Prostate gland (tissue), 2 donors: Measurements from ENCODE around the gene BAG1. TPM values are rescaled to one million over a fixed set of nuclear protein-coding genes. Genes with fewer than 3 reads are reported as not detected.

ENCODE experiments used
- DNase-seq: peaks from one replicate; pipeline ENCODE4 v3.0.0-alpha.2; 2019; ENCODE audit warnings: low spot score
- H3K27ac ChIP-seq, 2 donors: fragments of 200-600 bp; sonication (generic); 2 replicates each; pipeline ENCODE4 v1.5.1; 2017 to 2019
- H3K27me3 ChIP-seq: fragments of 200-600 bp; sonication (generic); replicated peaks from 2 replicates; pipeline ENCODE4 v1.5.1; 2019; ENCODE audit not compliant: insufficient read depth
- H3K36me3 ChIP-seq, 2 donors: fragments of 200-600 bp; sonication (generic); 1 replicate in 1 of 2; 2 replicates in 1 of 2; pipeline versions ENCODE4 v1.5.1 to v1.8.1; 2017 to 2019
- H3K4me1 ChIP-seq: fragments of 200-600 bp; sonication (generic); replicated peaks from 2 replicates; pipeline ENCODE4 v1.5.1; 2019
- H3K4me3 ChIP-seq, 2 donors: fragments of 200-600 bp; sonication (generic); 2 replicates each; pipeline ENCODE4 v1.5.1; 2017 to 2019
- H3K9me3 ChIP-seq: fragments of 200-600 bp; sonication (generic); 2 replicates; pipeline ENCODE4 v1.5.1; 2017
- POLR2A ChIP-seq: fragments of 450-650 bp; IDR thresholded peaks from one replicate; pipeline ENCODE4 v1.6.1; 2016; ENCODE audit warnings: antibody characterized with exemption, mild to moderate bottlenecking
- POLR2AphosphoS5 ChIP-seq: sonication (generic); formaldehyde crosslinking; IDR thresholded peaks from one replicate; pipeline ENCODE4 v1.6.1; 2017; ENCODE audit warnings: antibody characterized with exemption
- WGBS: methylation state at CpG from one replicate; pipeline ENCODE4 v1.1.5; 2018; 5-methylcytosine and 5-hydroxymethylcytosine counted together
- intact Hi-C: fragments of 100-400 bp; cut with DNase I; formaldehyde crosslinking; loops from one replicate; pipeline ENCODE4 v1.14.2; 2022
- total RNA-seq, 2 donors: library from RNA; depleted of rRNA; stranded (reverse); fragments of >200 nt; gene quantifications; one replicate each; pipeline ENCODE4 v1.1.0, GENCODE V29; 2016
- TF ChIP-seq, protein P1 (sequence below), 4 experiments: fragments of 200-600 bp in 2 of 4; fragments of 450-650 bp in 2 of 4; sonication (generic) in 2 of 4; IDR thresholded peaks; 1 replicate in 3 of 4; 2 replicates in 1 of 4; pipeline ENCODE4 v1.5.1; 2016 to 2019; ENCODE audit warnings: antibody characterized with exemption in 4 of 4, mild to moderate bottlenecking in 2 of 4, moderate library complexity in 2 of 4

Gene BAG1
- total RNA-seq, 2 donors from 2014 or later: 94.9 to 112 TPM

GRCh38 chr9:33306037-33306436, 41.5 kb upstream of the BAG1 start:
- Histone ChIP-seq H3K4me3 (no peak overlapping the region), H3K36me3 (peaks cover 9 to 12% of the 10 kb centered on the region in 2 donors), H3K9me3 (no peaks in the 10 kb centered on the region), H3K27me3 (no peaks in the 10 kb centered on the region), H3K27ac (no peak overlapping the region), H3K4me1 (no peaks in the 10 kb centered on the region)
- no peak for DNase-seq
- intact Hi-C loops: no loop called here
- TF ChIP-seq POLR2AphosphoS5: no peak
- TF ChIP-seq, protein P1, sequence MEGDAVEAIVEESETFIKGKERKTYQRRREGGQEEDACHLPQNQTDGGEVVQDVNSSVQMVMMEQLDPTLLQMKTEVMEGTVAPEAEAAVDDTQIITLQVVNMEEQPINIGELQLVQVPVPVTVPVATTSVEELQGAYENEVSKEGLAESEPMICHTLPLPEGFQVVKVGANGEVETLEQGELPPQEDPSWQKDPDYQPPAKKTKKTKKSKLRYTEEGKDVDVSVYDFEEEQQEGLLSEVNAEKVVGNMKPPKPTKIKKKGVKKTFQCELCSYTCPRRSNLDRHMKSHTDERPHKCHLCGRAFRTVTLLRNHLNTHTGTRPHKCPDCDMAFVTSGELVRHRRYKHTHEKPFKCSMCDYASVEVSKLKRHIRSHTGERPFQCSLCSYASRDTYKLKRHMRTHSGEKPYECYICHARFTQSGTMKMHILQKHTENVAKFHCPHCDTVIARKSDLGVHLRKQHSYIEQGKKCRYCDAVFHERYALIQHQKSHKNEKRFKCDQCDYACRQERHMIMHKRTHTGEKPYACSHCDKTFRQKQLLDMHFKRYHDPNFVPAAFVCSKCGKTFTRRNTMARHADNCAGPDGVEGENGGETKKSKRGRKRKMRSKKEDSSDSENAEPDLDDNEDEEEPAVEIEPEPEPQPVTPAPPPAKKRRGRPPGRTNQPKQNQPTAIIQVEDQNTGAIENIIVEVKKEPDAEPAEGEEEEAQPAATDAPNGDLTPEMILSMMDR (IDR thresholded peaks at IDR 0.05): no peak
- 77% methylated on average over 3 of the region's 3 CpGs for WGBS

DNA sequence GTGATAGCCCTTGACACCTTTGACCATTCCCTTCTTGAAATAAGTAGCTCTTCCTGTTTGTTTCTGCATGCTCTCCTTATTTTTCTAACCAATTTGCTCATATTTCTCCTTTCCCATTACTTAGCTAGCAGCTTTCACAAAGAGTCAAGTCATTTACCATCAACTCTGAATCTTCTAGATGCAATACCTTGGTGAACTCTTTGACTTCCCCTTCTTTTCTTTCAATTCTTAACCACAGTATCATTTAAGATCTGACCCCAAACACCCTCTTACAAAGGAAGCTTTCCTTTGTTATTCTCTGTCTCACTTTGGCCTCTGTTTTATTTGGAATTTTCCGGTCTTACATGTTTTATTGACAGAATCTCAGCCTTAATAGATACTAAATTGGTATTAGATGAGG, 39.9 kb upstream of the BAG1 start:
- DNase-seq: no peak
- H3K9me3 ChIP-seq: no peaks in the 10 kb centered on the region
- intact Hi-C loops: no loop called here
- H3K36me3 ChIP-seq: peaks cover 9 to 12% of the 10 kb centered on the region in 2 donors
- H3K27me3 ChIP-seq: no peaks in the 10 kb centered on the region
- no peak overlapping the region for H3K27ac ChIP-seq
- H3K4me3 ChIP-seq: no peak overlapping the region
- TF ChIP-seq, protein P1 (IDR thresholded peaks at IDR 0.05): no peak
- TF ChIP-seq POLR2A (no peak), POLR2AphosphoS5 (no peak)
- H3K4me1 ChIP-seq: no peaks in the 10 kb centered on the region
- WGBS: 86% methylated on average over 1 of the region's 1 CpG

DNA sequence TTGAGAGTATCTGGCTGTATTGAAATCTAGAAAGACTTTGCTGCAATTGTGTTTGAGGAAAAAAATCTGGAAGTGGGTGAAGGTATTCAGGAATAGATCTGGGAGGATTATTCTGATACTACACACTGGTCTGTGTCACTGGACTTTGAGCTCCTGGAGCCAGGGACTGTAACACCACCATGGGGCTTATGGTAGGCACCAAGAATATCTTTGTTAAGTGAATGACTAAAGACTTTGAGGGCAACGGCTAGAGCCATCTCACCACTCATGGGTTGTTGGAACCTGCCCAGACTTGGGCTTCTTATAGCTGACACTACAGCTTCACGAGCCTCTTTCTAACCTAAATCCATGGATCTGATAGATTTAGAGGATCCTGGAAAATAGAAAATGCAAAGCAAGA, 36.0 kb upstream of the BAG1 start:
- Histone ChIP-seq H3K36me3 (peaks cover 2 to 15% of the 10 kb centered on the region in 2 donors), H3K27me3 (no peaks in the 10 kb centered on the region), H3K27ac (no peak overlapping the region), H3K9me3 (no peaks in the 10 kb centered on the region), H3K4me3 (no peak overlapping the region), H3K4me1 (peaks cover 3% of the 10 kb centered on the region)
- no peak for DNase-seq
- no peak for TF ChIP-seq POLR2AphosphoS5
- TF ChIP-seq, protein P1 (IDR thresholded peaks at IDR 0.05): no peak
- no peak for TF ChIP-seq POLR2A
- 84% methylated on average over 2 of the region's 2 CpGs for WGBS
- intact Hi-C loops: no loop called here

- Histone ChIP-seq H3K4me3 (no peak overlapping the region), H3K27me3 (no peaks in the 10 kb centered on the region), H3K9me3 (no peaks in the 10 kb centered on the region), H3K4me1 (peaks cover 3% of the 10 kb centered on the region), H3K27ac (no peak overlapping the region), H3K36me3 (peaks cover 0 to 17% of the 10 kb centered on the region in 2 donors)
- 41% methylated on average over 1 of the region's 1 CpG for WGBS
- no peak for DNase-seq
- TF ChIP-seq POLR2AphosphoS5 (no peak), POLR2A (no peak)
- TF ChIP-seq, protein P1 (IDR thresholded peaks at IDR 0.05): no peak
- intact Hi-C loops: no loop called here
Measured at GRCh38 chr9:33297432-33297831, 32.9 kb upstream of the BAG1 start.

- DNase-seq: no peak
- Histone ChIP-seq H3K4me1 (peaks cover 7% of the 10 kb centered on the region), H3K4me3 (no peak overlapping the region), H3K27ac (no peak overlapping the region), H3K36me3 (peaks cover 0 to 15% of the 10 kb centered on the region in 2 donors), H3K27me3 (no peaks in the 10 kb centered on the region), H3K9me3 (no peaks in the 10 kb centered on the region)
- intact Hi-C loops: no loop called here
- TF ChIP-seq POLR2AphosphoS5 (no peak), POLR2A (no peak)
- TF ChIP-seq, protein P1 (IDR thresholded peaks at IDR 0.05): no peak
- WGBS: 85% methylated on average over 2 of the region's 2 CpGs
Measured at GRCh38 chr9:33295571-33295970, 31.1 kb upstream of the BAG1 start.
